Spleen (tissue), 11 donors: Measurements from ENCODE around the gene PCDH15. TPM values are rescaled to one million over a fixed set of nuclear protein-coding genes. Genes with fewer than 3 reads are reported as not detected.

ENCODE experiments used
- DNase-seq: peaks from one replicate; pipeline ENCODE4 v3.0.0-alpha.2; 2020
- H3K27ac ChIP-seq, 8 donors: fragments of 200-600 bp; sonication (generic) in 7 of 8; 1 replicate in 4 of 8; 2 replicates in 4 of 8; pipeline versions ENCODE4 v1.5.0 to v1.8.0; 2016 to 2021; ENCODE audit warnings: inconsistent platforms in 4 of 8, mild to moderate bottlenecking in 4 of 8, moderate library complexity in 1 of 8
- H3K27me3 ChIP-seq, 7 donors: fragments of 200-600 bp; sonication (generic) in 6 of 7; replicated peaks in 1 of 7; 1 replicate in 4 of 7; 2 replicates in 3 of 7; pipeline versions ENCODE4 v1.5.0 to v1.8.0; 2016 to 2021; ENCODE audit warnings: inconsistent platforms in 3 of 7, mild to moderate bottlenecking in 1 of 7
- H3K36me3 ChIP-seq, 6 donors: fragments of 200-600 bp; sonication (generic) in 5 of 6; 1 replicate in 4 of 6; 2 replicates in 2 of 6; pipeline versions ENCODE4 v1.5.0 to v1.8.0; 2016 to 2021; ENCODE audit warnings: inconsistent platforms in 2 of 6
- H3K4me1 ChIP-seq, 6 donors: fragments of 200-600 bp; sonication (generic) in 5 of 6; 1 replicate in 3 of 6; 2 replicates in 3 of 6; pipeline versions ENCODE4 v1.5.0 to v1.8.0; 2016 to 2021; ENCODE audit warnings: inconsistent platforms in 3 of 6
- H3K4me3 ChIP-seq, 8 donors: fragments of 200-600 bp; sonication (generic) in 7 of 8; 1 replicate in 4 of 8; 2 replicates in 4 of 8; pipeline versions ENCODE4 v1.5.0 to v1.8.0; 2016 to 2021; ENCODE audit warnings: inconsistent platforms in 4 of 8, mild to moderate bottlenecking in 4 of 8, moderate library complexity in 2 of 8
- H3K9me3 ChIP-seq, 8 donors: fragments of 200-600 bp; sonication (generic) in 7 of 8; 1 replicate in 4 of 8; 2 replicates in 4 of 8; pipeline versions ENCODE4 v1.5.0 to v1.8.0; 2016 to 2021; ENCODE audit warnings: inconsistent platforms in 4 of 8
- CTCF ChIP-seq, 11 experiments: fragments of 200-600 bp in 7 of 11; fragments of 450-650 bp in 4 of 11; sonication (generic) in 4 of 11; IDR thresholded peaks in 8 of 11; conservative IDR thresholded peaks in 3 of 11; 1 replicate in 7 of 11; 2 replicates in 4 of 11; pipeline versions ENCODE4 v1.4.0 to v1.8.0; 2016 to 2021; ENCODE audit warnings: antibody characterized with exemption in 11 of 11, inconsistent platforms in 4 of 11, mild to moderate bottlenecking in 1 of 11
- POLR2A ChIP-seq, 3 donors: fragments of 450-650 bp; IDR thresholded peaks; one replicate each; pipeline ENCODE4 v1.5.1; 2017; ENCODE audit warnings: antibody characterized with exemption in 3 of 3, mild to moderate bottlenecking in 1 of 3
- POLR2AphosphoS5 ChIP-seq, 3 donors: sonication (generic); formaldehyde crosslinking; IDR thresholded peaks; one replicate each; pipeline ENCODE4 v1.5.1; 2017; ENCODE audit warnings: antibody characterized with exemption in 3 of 3
- WGBS, 5 donors: extraction: QIAGEN DNeasy Blood & Tissue Kit in 3 of 5; methylation state at CpG; one replicate each; pipeline versions ENCODE4 v1.1.5 to v1.1.7; 2013 to 2018; 5-methylcytosine and 5-hydroxymethylcytosine counted together
- intact Hi-C: fragments of 100-400 bp; cut with DNase I; formaldehyde crosslinking; loops from one replicate; pipeline ENCODE4 v1.15.0; 2023; ENCODE audit warnings: low total_unique reads
- polyA plus RNA-seq, 3 donors: library from polyadenylated mRNA; stranded (reverse); fragments of 200-250 nt; gene quantifications; one replicate each; pipeline ENCODE4 v1.2.1, GENCODE V29; 2013
- total RNA-seq, 7 donors: library from RNA; depleted of rRNA in 3 of 7; stranded (reverse); fragments of >200 nt in 3 of 7; fragmentation: NEBNext Ultra II Directional in 4 of 7; extraction: Animal tissue kit (Norgen Biotek cat#: 25700) in 4 of 7; gene quantifications; one replicate each; pipeline versions ENCODE4 v1.1.0 to v1.2.1, GENCODE V29; 2016 to 2021
- donor health status: healthy with polysubstance abuse.
- donor health status: DM: no; HTN: no; CAD: no; lungs with moderate emphysema.
- donor health status: DM: no; HTN: no; CAD: no.
- donor health status: Bipolar disorder and iron deficiency.
- donor health status: healthy.
- donor health status: DM: no; HTN: no; CAD: no.
- donor health status: DM: yes; HTN: yes; CAD: no.

The PCDH15 gene
- total and polyA plus RNA-seq, 10 donors = 0.24 to 2.1 (median 0.83) TPM

- Histone ChIP-seq H3K36me3 (no peaks in the 10 kb centered on the region), H3K4me3 (no peak overlapping the region), H3K9me3 (no peaks in the 10 kb centered on the region), H3K27me3 (no peaks in the 10 kb centered on the region), H3K4me1 (no peaks in the 10 kb centered on the region), H3K27ac (no peak overlapping the region)
- DNase-seq = no peak
- intact Hi-C loops = no loop called here
- TF ChIP-seq POLR2A (IDR thresholded peaks at IDR 0.05) (no peak), CTCF (IDR thresholded peaks at IDR 0.05 in 8 of 11, conservative IDR thresholded peaks at IDR 0.05 in 3 of 11) (no peak), POLR2AphosphoS5 (IDR thresholded peaks at IDR 0.05) (no peak)
These were observed 134.8 kb downstream of the PCDH15 start for GRCh38 chr10:54666192-54666591.

- TF ChIP-seq POLR2A (IDR thresholded peaks at IDR 0.05) = no peak
- TF ChIP-seq POLR2AphosphoS5 (IDR thresholded peaks at IDR 0.05) = no peak
- no peak for TF ChIP-seq CTCF (IDR thresholded peaks at IDR 0.05 in 8 of 11, conservative IDR thresholded peaks at IDR 0.05 in 3 of 11)
- Histone ChIP-seq H3K9me3 (no peaks in the 10 kb centered on the region), H3K36me3 (no peaks in the 10 kb centered on the region), H3K4me3 (no peak overlapping the region), H3K4me1 (no peaks in the 10 kb centered on the region), H3K27me3 (no peaks in the 10 kb centered on the region), H3K27ac (no peak overlapping the region)
- DNase-seq = no peak
- intact Hi-C loops = no loop called here
These were observed 135.9 kb downstream of the PCDH15 start for GRCh38 chr10:54665095-54665494.

- H3K4me1 ChIP-seq = no peaks in the 10 kb centered on the region
- H3K27me3 ChIP-seq = no peaks in the 10 kb centered on the region
- peaks cover 0 to 33% (median 8%) of the 10 kb centered on the region in 8 donors for H3K9me3 ChIP-seq
- TF ChIP-seq CTCF (IDR thresholded peaks at IDR 0.05 in 8 of 11, conservative IDR thresholded peaks at IDR 0.05 in 3 of 11) = no peak
- no peak for DNase-seq
- intact Hi-C loops = no loop called here
- H3K4me3 ChIP-seq = no peak overlapping the region
- no peak overlapping the region for H3K27ac ChIP-seq
- no peaks in the 10 kb centered on the region for H3K36me3 ChIP-seq
These were observed 140.6 kb downstream of the PCDH15 start for GRCh38 chr10:54660397-54660796.

- H3K4me3 ChIP-seq = no peak overlapping the region
- H3K9me3 ChIP-seq = peaks cover 0 to 33% (median 8%) of the 10 kb centered on the region in 8 donors
- H3K36me3 ChIP-seq = no peaks in the 10 kb centered on the region
- H3K4me1 ChIP-seq = no peaks in the 10 kb centered on the region
- no peak overlapping the region for H3K27ac ChIP-seq
- TF ChIP-seq POLR2A (IDR thresholded peaks at IDR 0.05) (no peak), CTCF (IDR thresholded peaks at IDR 0.05 in 8 of 11, conservative IDR thresholded peaks at IDR 0.05 in 3 of 11) (no peak), POLR2AphosphoS5 (IDR thresholded peaks at IDR 0.05) (no peak)
- no peak for DNase-seq
- intact Hi-C loops = no loop called here
- H3K27me3 ChIP-seq = no peaks in the 10 kb centered on the region
- 89 to 100% (median 92%) methylated on average over 2 of the region's 2 CpGs for WGBS, 5 donors
These were observed 144.4 kb downstream of the PCDH15 start for GRCh38 chr10:54656643-54657042.
